ENCODE measurements around the gene ASB2. TPM values are rescaled to one million over a fixed set of nuclear protein-coding genes. Genes with fewer than 3 reads are reported as not detected.

The ASB2 gene
- polyA plus RNA-seq, 3 donors, result 0.25 to 2.5 (median 1.4) TPM

- 94% methylated on average over 8 of the region's 10 CpGs for WGBS (ENCODE audit: insufficient coverage)
- Mint-ChIP-seq H3K27me3 (ENCODE audit: low read depth in 3 of 3) (peaks cover 14 to 31% (median 17%) of the 10 kb centered on the region in 3 donors), H3K9me3 (peaks cover 0 to 2% (median 0%) of the 10 kb centered on the region in 7 donors), H3K4me1 (peaks cover 7% of the 10 kb centered on the region), H3K4me3 (no peak overlapping the region), H3K27ac (no peak overlapping the region), H3K36me3 (no peaks in the 10 kb centered on the region)
- H3K79me2 ChIP-seq (ENCODE audit: insufficient read depth, low read length), result no peaks in the 10 kb centered on the region
- no peak overlapping the region for H3K4me3 ChIP-seq (replicated peaks in 1 of 3; ENCODE audit: low read depth in 2 of 3, low read length in 3 of 3)
- DNase-seq, result no peak
- TF ChIP-seq CTCF (IDR thresholded peaks at IDR 0.05), result no peak
- H3K4me1 ChIP-seq (ENCODE audit: control insufficient read depth in 1 of 2, insufficient read depth in 2 of 2, low read length in 2 of 2), result no peaks in the 10 kb centered on the region
- no peaks in the 10 kb centered on the region for H4K20me1 ChIP-seq (ENCODE audit: insufficient read depth, low read length)
- no peaks in the 10 kb centered on the region for H3K27me3 ChIP-seq (ENCODE audit: control insufficient read depth in 2 of 2, insufficient read depth in 2 of 2, low read length in 2 of 2)
- H3K27ac ChIP-seq (ENCODE audit: low read depth in 1 of 2, low read length in 2 of 2), result no peak overlapping the region
- no peak overlapping the region for H3K4me2 ChIP-seq (replicated peaks; ENCODE audit: extremely low read depth, low read length, poor library complexity, severe bottlenecking)
- H3K9me3 ChIP-seq (replicated peaks in 1 of 2; ENCODE audit: control insufficient read depth in 1 of 2, insufficient read depth in 1 of 2, low read length in 2 of 2), result no peaks in the 10 kb centered on the region
- no peak overlapping the region for H2AFZ ChIP-seq (ENCODE audit: insufficient read depth, low read depth, low read length, poor library complexity, severe bottlenecking)
- no peaks in the 10 kb centered on the region for H3K36me3 ChIP-seq (replicated peaks in 1 of 2; ENCODE audit: control insufficient read depth in 1 of 2, insufficient read depth in 2 of 2, low read length in 2 of 2)
- intact Hi-C loops (cut with micrococcal nuclease), result no loop called here
- H3K9ac ChIP-seq (ENCODE audit: insufficient read depth, low read length, poor library complexity, severe bottlenecking), result no peak overlapping the region
Observed at GRCh38 chr14:93991212-93991611, 14.8 kb upstream of the ASB2 start.

GRCh38 chr14:93989939-93990338, 13.6 kb upstream of the ASB2 start:
- Histone ChIP-seq H2AFZ (ENCODE audit: insufficient read depth, low read depth, low read length, poor library complexity, severe bottlenecking) (no peak overlapping the region), H3K4me2 (replicated peaks; ENCODE audit: extremely low read depth, low read length, poor library complexity, severe bottlenecking) (no peak overlapping the region), H4K20me1 (ENCODE audit: insufficient read depth, low read length) (no peaks in the 10 kb centered on the region), H3K79me2 (ENCODE audit: insufficient read depth, low read length) (no peaks in the 10 kb centered on the region), H3K27me3 (ENCODE audit: control insufficient read depth in 2 of 2, insufficient read depth in 2 of 2, low read length in 2 of 2) (no peaks in the 10 kb centered on the region), H3K27ac (ENCODE audit: low read depth in 1 of 2, low read length in 2 of 2) (no peak overlapping the region), H3K4me1 (ENCODE audit: control insufficient read depth in 1 of 2, insufficient read depth in 2 of 2, low read length in 2 of 2) (no peaks in the 10 kb centered on the region), H3K4me3 (replicated peaks in 1 of 3; ENCODE audit: low read depth in 2 of 3, low read length in 3 of 3) (no peak overlapping the region), H3K36me3 (replicated peaks in 1 of 2; ENCODE audit: control insufficient read depth in 1 of 2, insufficient read depth in 2 of 2, low read length in 2 of 2) (no peaks in the 10 kb centered on the region), H3K9ac (ENCODE audit: insufficient read depth, low read length, poor library complexity, severe bottlenecking) (no peak overlapping the region), H3K9me3 (replicated peaks in 1 of 2; ENCODE audit: control insufficient read depth in 1 of 2, insufficient read depth in 1 of 2, low read length in 2 of 2) (no peaks in the 10 kb centered on the region)
- intact Hi-C loops (cut with micrococcal nuclease), result no loop called here
- Mint-ChIP-seq H3K36me3 (no peaks in the 10 kb centered on the region), H3K4me1 (peaks cover 7% of the 10 kb centered on the region), H3K9me3 (peaks cover 0 to 2% (median 0%) of the 10 kb centered on the region in 7 donors), H3K27ac (peak overlapping the region in 6 of 7 donors; percentile 2 to 92 (median 23)), H3K27me3 (ENCODE audit: low read depth in 3 of 3) (peaks cover 10 to 23% (median 11%) of the 10 kb centered on the region in 3 donors), H3K4me3 (no peak overlapping the region)
- TF ChIP-seq CTCF (IDR thresholded peaks at IDR 0.05), result no peak
- peak in 2 of 3 donors; percentile 56 to 71 for DNase-seq
- WGBS (ENCODE audit: insufficient coverage), result 53% methylated on average over 3 of the region's 4 CpGs
